LNCAP (cell line): ENCODE data around the gene KMT2D.

ENCODE experiments used
- CTCF ChIP-seq: fragments of 450-650 bp; IDR thresholded peaks from 2 replicates; pipeline ENCODE4 v1.5.1; 2017; ENCODE audit warnings: mild to moderate bottlenecking

Gene KMT2D

GRCh38 chr12:49054524-49054923, 6.1 kb downstream of the KMT2D start:
- TF ChIP-seq CTCF = no peak

GRCh38 chr12:49054096-49054495, 6.5 kb downstream of the KMT2D start:
- TF ChIP-seq CTCF = no peak

GRCh38 chr12:49052451-49053208, 8.0 kb downstream of the KMT2D start:
- no peak for TF ChIP-seq CTCF

GRCh38 chr12:49051777-49052438, 8.7 kb downstream of the KMT2D start:
- no peak for TF ChIP-seq CTCF

GRCh38 chr12:49051373-49051764, 9.2 kb downstream of the KMT2D start:
- TF ChIP-seq CTCF = no peak

GRCh38 chr12:49050507-49051372, 9.9 kb downstream of the KMT2D start:
- no peak for TF ChIP-seq CTCF

- no peak for TF ChIP-seq CTCF
Observed at GRCh38 chr12:49049566-49050224, 10.9 kb downstream of the KMT2D start.
